ENCODE results near the gene SIL1.

- TF ChIP-seq BHLHE40 (IDR thresholded peaks at IDR 0.05; ENCODE audit: borderline replicate concordance), result no peak
- no peak for TF ChIP-seq TARDBP (IDR thresholded peaks at IDR 0.05)
Measured at GRCh38 chr5:138898742-138899141, 299.4 kb downstream of the SIL1 start.

All from HEK293T (cell line).